H54 (cell line): ENCODE measurements around the gene FBXO4.
A peak's percentile ranks its signal among the peaks of the same experiment; 100 is the strongest.

Source experiments
- DNase-seq: peaks from one replicate; pipeline ENCODE4 v3.0.0; 2011; ENCODE audit warnings: low spot score, mixed read lengths; ENCODE audit not compliant: insufficient read length
- FAIRE-seq: peaks from 3 replicates; lab custom pipeline; 2011; peaks lifted over from hg19 to GRCh38; lab: Jason Lieb, UNC
- POLR2A ChIP-seq: IDR thresholded peaks from 2 replicates; pipeline ENCODE4 v1.6.1; 2011; ENCODE audit warnings: low read depth, mild to moderate bottlenecking, low read length

Gene FBXO4, protein sequence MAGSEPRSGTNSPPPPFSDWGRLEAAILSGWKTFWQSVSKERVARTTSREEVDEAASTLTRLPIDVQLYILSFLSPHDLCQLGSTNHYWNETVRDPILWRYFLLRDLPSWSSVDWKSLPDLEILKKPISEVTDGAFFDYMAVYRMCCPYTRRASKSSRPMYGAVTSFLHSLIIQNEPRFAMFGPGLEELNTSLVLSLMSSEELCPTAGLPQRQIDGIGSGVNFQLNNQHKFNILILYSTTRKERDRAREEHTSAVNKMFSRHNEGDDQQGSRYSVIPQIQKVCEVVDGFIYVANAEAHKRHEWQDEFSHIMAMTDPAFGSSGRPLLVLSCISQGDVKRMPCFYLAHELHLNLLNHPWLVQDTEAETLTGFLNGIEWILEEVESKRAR

DNA sequence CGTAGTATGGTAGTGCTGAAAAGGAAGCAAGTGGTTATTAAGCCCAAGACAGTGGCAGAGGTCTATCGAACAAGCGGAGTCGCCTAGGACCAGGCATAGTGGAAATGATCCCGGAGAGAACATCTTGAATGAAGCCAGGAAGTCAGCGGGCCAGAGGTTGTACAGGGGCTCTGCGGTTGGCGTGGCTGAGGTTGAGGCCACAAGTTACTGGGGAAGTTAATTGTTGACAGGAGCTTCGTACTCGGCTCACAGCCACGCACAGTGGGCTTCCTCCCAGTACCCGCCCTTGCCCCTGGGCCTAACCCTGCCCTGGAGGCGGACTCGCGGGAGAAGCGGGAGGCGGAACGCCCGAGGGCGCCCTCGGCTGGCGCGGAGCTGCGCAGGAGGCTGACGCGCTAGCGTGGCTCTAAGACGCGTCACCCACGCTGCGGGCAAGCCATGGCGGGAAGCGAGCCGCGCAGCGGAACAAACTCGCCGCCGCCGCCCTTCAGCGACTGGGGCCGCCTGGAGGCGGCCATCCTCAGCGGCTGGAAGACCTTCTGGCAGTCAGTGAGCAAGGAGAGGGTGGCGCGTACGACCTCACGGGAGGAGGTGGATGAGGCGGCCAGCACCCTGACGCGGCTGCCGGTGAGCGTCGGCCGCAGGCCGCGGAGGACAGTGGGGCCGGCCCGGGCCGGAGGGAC, at the start of gene FBXO4:
Gene FBXO4 (plus strand): TSS at position 410 of the 683 bp plus-strand sequence. CDS start 29 bp downstream, at position 439.
- TF ChIP-seq POLR2A, result peak; percentile 82
- DNase-seq (peak; percentile 86), FAIRE-seq (peak; percentile 96)

- DNase-seq (no peak), FAIRE-seq (peak; percentile 43)
- TF ChIP-seq POLR2A, result no peak
These were observed 48.4 kb upstream of the FBXO4 start for GRCh38 chr5:41876678-41877077.

DNA sequence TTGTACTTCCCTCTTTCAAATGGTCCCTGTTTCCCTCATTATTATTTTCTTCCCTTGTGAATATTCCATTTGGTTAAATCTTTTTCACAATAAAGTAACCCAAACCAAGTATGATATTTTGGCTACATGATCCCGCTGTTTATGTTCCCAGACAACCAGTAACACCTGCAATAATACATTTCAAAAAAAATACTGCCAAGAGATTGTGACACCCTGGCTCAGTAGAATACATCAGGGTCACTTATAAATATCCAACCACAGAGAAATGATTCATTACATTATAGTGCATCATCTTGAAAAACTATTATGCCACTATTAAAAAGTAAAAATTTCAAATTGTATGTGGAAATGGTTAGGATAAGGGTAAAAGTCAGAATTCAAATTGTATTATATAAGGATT, 47.7 kb upstream of the FBXO4 start:
- no peak for FAIRE-seq
- no peak for TF ChIP-seq POLR2A
- no peak for DNase-seq

DNA sequence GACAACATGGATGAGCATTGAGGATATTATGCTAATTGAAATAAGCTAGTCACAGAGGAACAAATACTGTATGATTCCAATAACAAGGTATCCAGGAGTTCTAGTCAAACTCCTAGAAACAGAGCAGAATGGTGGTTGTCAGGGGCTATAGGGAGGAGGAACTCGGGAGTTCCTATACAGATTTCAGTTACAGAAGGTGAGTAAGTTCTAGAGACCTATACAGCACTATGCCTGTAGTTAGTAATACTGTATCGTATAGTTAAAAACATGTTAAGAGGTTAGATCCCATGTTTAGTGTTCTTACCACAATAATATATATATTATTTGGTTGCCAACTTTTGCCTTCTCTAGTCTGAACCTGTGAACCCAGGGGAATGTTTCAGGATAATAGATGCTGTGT, 46.9 kb upstream of the FBXO4 start:
- FAIRE-seq, result no peak
- no peak for TF ChIP-seq POLR2A
- no peak for DNase-seq

- no peak for TF ChIP-seq POLR2A
- peak; percentile 69 for FAIRE-seq
- no peak for DNase-seq
These were observed 46.2 kb upstream of the FBXO4 start for GRCh38 chr5:41878643-41879478.

DNA sequence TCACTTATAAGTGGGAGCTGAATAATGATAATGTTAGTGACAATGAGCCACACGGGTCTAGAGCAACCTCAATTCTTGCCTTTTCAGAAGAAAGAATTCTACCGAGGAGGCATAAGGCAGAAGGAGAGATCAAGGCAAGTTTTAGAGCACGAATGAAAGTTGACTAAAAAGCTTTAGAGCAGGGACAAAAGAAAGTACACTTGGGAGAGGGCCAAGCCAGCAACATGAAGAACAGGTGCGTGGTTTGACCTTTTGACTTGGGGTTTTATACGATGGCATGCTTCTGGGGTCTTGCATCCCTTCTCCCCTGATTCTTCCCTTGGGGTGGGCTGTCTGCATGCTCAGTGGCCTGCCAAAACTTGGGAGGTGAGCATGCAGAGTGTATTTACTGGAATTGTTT, 42.3 kb upstream of the FBXO4 start:
- peak; percentile 11 for FAIRE-seq
- TF ChIP-seq POLR2A, result no peak
- DNase-seq, result no peak

- FAIRE-seq (no peak), DNase-seq (no peak)
- TF ChIP-seq POLR2A, result no peak
These were observed 41.8 kb upstream of the FBXO4 start for GRCh38 chr5:41883243-41883642.

DNA sequence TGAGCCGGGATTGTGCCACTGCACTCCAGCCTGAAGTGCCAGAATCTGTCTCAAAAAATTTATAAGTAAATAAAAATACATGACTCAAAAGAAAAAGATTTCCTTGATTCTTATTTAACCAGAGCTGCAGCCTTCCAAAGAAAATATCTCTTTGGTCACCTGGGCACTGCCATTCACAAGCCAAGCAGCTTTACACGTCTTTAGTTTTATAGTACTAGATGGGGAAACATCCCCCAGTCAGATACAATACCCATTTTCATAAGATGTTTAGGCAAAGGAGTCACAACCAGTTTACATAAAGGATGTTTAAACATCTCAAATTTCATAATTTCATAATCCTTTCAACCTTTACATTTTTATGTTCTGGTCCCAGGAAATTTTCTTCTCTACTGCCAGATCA, 41.1 kb upstream of the FBXO4 start:
- DNase-seq (no peak), FAIRE-seq (no peak)
- TF ChIP-seq POLR2A, result no peak

DNA sequence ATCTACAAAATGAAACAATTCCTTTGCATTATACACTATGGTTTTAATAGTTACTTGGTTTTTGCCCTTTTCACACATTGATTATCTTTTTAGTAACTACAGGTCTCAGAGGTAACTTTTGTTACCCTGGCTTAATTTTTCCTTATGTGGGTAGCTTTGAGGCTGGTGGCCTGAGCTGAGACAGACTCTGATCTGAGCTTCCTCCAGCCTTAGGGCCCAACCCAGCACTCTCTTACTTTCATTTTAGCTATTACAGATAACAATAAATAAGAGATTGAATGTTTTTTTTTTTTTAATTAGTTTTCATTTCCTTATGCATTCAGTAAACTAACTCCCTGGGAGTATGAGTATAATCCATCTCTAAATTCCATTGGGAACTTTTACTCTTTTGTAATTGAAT, 39.8 kb upstream of the FBXO4 start:
- no peak for TF ChIP-seq POLR2A
- no peak for FAIRE-seq
- DNase-seq, result no peak

GRCh38 chr5:41891066-41891707, 33.9 kb upstream of the FBXO4 start:
- TF ChIP-seq POLR2A, result no peak
- no peak for FAIRE-seq
- DNase-seq, result no peak

GRCh38 chr5:41892031-41892430, 33.0 kb upstream of the FBXO4 start:
- DNase-seq (no peak), FAIRE-seq (no peak)
- no peak for TF ChIP-seq POLR2A

DNA sequence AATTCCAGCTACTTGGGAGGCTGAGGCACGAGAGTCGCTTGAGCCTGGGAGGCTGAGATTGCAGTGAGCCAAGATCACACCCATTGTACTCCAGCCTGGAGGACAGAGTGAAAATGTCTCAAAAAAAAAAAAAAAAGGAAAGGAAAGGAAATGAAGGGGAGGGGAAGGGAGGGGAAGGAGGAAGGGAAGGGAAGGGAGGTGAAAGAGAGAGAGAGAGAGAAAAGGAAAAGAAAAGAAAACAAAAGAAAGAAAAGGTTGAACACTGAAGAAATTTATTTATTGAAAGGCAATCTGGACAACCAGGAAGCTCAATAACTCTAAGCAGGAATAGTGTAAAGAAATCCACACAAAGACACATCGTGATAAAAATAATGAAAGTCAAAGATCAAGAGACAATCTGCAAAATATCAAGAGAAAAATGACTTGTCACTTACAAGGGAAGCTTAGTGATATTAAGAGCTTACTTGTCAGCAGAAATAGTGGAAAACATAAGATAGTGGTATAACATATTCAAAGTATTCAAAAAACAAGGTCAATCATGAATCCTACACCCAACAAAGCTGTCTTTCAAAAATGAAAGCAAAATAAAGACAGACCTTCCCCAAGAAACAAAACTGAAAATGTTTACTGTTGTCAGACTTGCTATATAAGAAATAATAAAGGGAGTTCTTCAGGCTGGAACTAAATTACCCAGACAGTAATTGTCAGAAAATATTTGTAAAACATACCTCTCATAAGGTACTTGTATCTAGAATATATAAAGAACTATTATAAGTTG, 31.8 kb upstream of the FBXO4 start:
- no peak for DNase-seq
- no peak for TF ChIP-seq POLR2A
- FAIRE-seq, result peak; percentile 23

GRCh38 chr5:41896230-41896629, 28.9 kb upstream of the FBXO4 start:
- FAIRE-seq (no peak), DNase-seq (no peak)
- TF ChIP-seq POLR2A, result no peak
